Measurements from ENCODE around the gene NCBP2L.

Gene NCBP2L

DNA sequence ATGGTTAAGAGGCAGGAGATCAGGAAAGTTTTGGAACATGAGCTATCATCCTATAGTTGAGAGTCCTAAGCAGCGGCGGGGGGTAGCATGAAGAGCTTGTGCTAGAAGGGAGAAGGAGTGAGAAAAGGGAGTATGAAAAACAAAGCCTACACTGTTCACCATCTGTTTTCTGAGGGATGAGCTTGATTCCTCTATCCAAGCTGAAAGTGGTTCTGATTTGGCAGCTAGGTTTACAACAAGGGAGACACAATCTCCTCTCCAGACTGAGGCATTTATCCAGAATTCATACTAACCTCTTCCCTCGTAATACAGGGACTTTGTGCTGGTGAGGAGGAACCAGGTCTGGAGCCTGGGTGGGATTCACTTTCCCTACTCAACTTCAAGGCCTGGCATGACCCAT, 25.5 kb upstream of the NCBP2L start:
- DNase-seq (ENCODE audit: low read depth in 2 of 2, low spot score in 1 of 2): no peak

DNA sequence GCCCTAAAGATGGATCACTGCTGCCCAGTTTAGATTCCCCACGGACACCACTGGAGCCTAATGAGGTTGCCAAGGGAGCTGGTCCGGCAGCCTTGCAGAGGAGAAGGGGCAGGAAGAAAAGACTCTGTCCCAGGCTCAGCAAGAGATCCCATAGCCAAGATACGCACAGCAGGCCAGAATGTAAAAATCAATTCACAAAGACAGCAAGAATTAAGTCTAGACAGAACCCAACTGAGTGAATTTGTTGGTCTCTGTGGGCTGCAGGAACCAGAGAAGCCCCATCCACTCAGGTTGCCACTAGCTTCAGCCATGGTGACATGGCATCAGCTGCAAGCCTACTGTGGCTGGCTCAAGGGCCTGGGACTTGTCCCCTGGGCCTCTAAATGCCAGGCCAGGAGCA, 24.8 kb upstream of the NCBP2L start:
- DNase-seq (ENCODE audit: low read depth in 2 of 2, low spot score in 1 of 2): no peak

DNA sequence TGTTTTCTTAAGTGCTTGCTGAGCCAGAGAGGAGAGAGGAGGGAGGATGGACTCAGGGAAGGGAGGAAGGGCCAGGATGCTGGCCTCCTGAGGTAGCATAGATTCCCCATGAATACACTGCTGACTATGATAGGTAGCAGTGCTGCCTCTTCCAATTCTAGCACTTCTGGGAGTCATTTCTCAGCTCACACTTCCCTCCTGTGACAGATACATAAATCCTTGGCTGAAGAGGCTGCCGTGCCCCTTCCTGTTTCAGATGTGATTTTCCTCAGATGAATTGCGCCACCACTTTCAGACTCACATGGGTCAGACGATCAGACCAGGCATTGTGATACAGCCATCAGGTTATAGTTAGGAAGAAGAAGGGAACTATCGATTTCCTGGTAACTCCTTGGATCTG, 24.3 kb upstream of the NCBP2L start:
- no peak for DNase-seq (ENCODE audit: low read depth in 2 of 2, low spot score in 1 of 2)

DNA sequence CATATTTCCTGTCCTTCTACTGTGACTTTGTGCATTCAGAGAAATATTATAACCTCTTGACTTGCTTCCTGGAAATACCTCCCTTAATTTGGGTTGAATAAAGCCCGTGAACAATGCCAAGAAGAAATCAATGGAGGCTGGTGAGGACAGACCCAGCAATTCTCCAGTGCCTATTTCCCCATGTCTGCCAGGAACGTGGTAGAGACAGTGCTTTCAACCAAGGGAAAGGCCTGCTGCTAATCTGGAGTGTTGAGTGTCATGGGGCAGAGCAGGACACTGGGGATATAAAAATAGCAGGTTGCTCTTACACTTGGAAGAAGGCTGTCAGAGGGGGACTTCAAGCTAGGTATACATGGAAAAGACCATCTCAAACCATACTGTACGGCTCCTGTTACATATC, 21.8 kb upstream of the NCBP2L start:
- DNase-seq (ENCODE audit: low read depth in 2 of 2, low spot score in 1 of 2): no peak

DNA sequence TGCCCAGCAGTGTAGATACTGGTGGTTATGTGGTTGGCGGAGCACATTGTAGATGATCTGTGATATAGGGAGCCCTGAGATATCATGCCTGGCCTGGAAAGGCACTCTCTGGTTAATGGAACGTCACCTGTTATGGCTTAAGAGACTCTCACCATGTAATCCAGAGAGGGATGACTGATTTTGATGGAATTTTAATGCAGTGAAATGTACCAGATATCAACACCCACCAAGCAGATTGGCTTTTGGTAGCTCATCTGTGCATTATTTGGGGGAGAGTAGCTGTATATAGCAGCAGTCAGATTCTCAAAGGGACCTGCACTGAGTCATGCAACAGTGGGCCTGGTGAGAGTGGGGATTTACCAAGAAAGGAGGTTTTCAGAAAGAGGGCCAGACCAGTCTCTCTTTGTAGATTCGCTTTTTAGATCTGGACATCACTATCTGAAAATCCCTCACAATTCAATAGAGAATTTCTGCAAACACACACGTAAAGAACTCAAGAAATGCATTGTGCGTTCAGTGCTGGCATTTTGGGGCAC, 19.2 kb upstream of the NCBP2L start:
- no peak for DNase-seq (ENCODE audit: low read depth in 2 of 2, low spot score in 1 of 2)

DNA sequence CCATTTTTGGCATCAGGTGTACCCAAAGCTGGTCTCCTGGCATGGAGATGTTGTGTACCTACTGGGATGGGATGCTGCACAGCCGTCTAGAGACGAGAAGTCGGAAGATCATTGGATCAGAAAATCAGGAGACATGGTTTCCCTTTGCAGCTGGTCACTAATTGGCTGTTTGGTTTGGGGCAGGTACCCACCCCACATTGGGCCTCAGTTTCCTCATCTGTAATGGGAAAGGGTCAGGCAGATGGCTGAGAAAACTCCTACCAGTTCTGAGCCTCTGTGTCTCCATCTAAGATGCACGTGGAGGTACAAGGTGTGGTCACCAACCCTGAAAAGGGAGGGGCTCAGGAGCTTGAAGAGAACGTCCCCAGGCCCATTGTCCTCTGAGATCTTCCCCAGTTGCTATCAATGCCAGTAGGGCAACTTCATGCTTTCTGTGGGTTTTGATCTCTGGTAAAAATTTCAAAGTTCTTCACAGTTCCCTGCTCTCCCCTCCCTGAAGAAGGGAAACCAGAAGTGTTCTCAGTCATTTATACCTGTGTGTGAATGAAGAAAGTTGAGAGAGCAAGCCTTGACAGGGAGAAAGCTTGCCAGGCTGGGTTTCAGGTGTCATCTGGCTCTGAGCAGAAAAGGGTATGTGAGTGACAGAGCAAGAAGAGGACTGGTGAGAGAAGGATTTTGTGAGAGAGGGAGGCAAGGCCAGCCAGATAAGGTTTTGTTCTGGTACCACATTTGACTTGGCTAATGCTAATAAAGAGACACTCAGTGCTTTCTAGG, 17.0 kb upstream of the NCBP2L start:
- DNase-seq (ENCODE audit: low read depth in 2 of 2, low spot score in 1 of 2): no peak

DNA sequence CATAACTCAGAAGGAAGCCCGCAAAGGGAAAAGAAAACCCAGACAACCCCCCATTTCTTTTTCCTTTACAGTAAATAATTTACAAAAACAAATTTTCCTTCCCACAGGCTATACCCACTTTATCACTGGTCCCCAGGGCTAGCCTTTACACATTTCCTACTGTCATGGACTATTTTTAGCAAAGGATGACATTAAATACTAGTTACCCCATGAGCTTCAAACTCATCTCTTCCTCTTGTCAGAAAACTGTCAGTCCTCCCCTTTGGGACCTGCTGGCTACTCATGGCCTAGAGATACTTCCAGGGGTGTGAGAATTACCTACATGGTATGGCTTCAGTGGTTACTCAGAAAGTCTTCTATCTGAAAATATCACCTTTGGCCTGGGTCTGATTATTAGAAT, 13.9 kb upstream of the NCBP2L start:
- no peak for DNase-seq (ENCODE audit: low read depth in 2 of 2, low spot score in 1 of 2)

DNA sequence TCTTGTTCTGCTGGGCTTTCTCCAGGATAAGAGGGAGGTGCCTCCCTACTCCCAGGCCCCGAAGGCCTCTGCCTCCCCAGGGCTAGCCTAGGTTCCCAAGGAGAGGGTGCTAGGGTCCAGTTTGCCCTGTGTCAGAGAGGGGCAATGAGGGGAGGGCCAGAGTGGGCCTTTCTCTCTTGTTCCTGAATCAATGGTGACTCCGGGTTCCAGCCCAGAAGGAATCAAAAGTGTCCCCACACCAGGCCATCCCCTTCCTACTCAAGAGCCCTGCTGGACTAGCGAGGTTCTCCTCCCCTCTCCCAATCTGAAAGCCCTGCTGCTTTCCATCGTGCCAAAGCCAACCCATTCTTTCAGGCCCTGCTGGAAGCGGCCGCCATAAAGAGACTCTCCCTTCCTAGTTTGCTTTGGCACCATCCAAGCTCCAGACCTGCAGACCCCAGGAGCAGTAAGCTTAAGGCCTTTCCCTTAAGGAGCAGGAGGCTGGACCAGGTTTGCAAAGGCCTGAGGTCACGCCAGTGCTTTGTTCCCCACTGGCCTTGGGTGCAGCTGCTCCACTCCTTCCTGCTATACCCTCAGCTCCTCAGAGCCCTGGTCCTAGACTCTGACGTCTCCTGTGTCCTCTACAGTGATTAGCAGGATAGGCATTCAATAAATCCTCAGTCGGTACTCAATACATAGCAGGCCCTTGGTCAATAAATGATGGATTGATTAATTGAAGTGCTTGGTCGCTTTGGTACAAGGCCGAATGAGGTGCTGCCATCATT, 12.5 kb upstream of the NCBP2L start:
- DNase-seq (ENCODE audit: low read depth in 2 of 2, low spot score in 1 of 2): no peak

DNA sequence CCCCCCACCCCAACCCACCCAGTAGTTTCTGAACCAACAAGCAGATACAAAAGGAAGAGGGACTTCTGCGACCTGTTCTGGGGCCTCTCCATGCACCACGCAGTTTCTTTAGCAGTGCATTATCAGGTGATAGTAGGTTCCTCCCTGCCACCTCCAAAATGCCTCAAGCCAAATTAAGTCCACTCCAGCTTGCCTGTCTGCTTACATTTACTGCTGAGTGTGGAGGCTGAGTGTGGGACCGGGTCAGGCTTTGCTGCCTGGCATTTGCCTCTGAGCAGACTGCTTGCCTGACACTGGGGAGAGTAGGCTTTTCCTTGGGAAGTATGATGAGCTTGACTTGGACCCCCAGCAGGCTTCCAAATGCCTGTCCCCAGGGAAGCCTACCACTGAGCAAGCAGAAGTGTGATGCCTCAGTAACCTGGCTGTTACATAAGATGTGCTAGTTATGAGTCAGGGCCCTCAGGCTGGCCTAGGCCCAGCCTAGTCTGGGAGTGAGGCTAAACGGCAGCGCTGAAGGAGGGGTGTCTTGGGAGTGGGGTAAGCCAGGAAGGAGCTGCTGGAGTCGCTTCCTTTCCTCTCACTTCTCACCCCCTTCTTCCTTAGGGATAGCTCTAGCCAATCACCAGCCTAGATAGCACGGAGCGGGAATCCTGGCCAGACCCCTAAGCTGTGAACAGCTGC, 10.9 kb upstream of the NCBP2L start:
- no peak for DNase-seq (ENCODE audit: low read depth in 2 of 2, low spot score in 1 of 2)

DNA sequence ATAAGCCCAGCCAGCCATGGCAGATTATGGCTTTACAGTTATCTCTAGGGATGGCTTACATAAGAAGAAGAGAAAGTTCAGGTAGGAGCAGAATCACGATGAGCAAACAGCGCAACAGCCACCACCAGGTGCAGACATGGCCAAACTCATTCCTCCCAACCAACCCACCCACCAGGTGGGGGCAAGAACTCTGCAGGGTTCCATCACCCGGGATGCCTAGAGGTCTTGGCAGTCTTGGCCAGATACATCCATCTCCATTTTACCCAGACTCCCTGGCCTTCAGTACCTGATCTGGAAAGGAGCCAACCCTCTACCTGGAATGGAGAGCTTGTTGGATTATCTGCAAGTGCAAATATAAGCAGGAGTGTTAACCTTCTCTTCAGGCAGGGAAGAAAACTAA, 9.5 kb upstream of the NCBP2L start:
- DNase-seq (ENCODE audit: low read depth in 2 of 2, low spot score in 1 of 2): no peak

DNA sequence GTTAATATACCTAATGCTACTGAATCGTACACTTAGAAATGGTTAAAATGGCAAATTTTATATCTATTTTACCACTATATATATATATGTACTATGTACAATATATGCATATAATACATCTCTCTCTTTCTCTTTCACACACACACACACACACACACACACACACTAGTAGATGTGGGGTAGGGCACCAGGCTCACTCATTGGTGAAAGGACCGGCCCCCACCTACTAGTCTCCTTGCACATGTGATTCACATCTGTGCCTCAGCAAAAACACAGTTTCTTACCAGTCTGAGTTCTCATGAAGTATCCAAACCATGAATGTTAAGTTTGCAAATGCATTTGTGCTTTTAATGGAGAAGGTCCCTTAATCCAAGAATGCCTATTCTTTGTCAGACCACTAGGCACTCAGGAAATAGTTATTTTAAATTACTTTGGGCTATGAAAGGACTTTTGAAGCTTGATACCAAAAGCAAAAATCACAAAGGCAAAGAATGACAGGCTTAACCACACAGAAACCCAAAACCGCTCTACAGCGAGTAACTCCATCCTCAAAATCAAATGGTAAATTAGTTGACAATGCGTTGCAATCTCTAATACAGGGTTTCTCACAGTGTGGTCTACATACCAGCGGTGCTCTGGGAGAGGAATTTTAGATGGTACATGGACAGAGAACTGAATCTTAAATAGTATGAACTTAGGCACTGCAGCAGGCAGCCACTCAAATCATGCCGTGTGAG, 7.8 kb upstream of the NCBP2L start:
- no peak for DNase-seq (ENCODE audit: low read depth in 2 of 2, low spot score in 1 of 2)

DNA sequence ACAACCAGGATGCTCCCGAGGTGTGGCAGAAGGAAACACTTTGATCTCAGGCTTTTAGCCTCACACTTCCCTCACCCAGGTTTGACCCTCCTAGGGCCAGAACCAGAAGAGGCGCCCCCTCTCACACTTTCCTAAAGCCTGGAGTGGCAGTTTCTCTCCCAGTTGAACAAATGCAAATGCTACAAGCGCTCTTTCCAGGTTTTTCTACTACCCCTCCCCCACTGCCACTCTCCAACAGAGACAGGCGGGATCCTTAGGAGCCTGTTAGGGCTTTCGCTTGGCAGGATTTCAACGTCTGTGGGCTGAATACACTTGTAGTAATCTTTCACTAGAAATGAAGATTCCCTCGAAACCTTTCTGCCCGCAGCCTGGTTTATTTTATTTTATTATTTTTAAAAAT, 4.3 kb upstream of the NCBP2L start:
- DNase-seq (ENCODE audit: low read depth in 2 of 2, low spot score in 1 of 2): no peak

DNA sequence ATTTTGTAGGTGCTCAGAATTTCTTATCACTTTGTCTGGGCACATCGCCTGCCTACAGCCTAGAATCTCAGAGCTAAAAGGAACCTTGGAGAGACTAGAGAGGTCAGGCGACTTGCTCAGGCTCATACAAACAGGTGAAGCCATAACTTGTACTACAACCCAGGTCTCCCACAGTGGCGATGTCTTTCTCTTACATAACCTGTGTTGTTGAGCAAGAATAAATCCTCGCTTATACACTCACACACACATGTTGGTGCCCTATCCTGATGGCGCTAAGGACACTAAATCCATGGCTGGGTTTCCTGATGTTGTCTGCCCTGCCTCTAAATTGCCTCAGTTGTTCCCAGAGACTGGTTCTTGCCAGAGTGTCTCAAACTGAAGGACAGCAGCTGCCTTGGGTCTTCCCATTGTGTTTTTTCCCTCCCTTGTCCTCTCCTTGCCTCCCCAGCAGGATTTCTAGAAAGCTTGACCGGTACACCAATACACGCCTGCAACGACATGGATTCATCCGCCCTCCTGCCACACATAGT, 3.6 kb upstream of the NCBP2L start:
- DNase-seq (ENCODE audit: low read depth in 2 of 2, low spot score in 1 of 2): no peak

DNA sequence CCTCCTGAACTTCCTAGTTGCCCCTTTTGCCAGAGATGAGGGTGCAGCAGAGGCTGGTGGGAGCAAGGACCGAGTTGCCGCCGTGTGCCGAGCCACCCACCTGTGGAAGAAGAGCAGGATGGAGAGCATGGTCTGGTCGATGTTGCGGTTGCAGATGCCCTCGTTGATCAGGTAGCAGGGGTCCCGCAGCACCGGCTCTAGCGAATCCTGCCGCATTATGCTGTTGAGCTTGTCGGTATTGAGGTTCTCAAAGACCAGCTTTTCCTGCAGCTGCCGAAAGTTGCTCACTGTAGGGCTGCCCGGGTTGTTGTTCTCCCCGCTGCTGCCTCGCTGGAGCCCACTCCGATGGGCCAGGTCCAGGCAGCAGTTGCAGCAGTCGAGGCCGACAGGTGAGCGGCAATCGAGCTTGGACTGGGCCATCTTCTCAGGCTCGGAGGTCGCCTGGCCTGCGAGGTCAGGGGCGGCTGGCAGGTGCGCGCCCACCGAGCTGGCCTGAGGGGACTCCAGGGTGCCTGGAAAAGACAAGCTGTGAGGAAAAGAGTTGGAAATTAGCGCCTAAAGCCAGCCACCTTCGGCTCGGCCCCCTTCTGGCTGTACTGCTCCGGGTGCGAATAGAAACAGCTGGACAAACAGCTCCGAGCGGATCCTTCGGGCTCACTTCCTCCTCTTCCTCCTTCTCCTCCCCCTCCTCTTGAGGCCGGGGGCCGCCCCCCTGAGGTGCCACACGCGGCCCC, 2.4 kb upstream of the NCBP2L start:
- DNase-seq (ENCODE audit: low read depth in 2 of 2, low spot score in 1 of 2): no peak

DNA sequence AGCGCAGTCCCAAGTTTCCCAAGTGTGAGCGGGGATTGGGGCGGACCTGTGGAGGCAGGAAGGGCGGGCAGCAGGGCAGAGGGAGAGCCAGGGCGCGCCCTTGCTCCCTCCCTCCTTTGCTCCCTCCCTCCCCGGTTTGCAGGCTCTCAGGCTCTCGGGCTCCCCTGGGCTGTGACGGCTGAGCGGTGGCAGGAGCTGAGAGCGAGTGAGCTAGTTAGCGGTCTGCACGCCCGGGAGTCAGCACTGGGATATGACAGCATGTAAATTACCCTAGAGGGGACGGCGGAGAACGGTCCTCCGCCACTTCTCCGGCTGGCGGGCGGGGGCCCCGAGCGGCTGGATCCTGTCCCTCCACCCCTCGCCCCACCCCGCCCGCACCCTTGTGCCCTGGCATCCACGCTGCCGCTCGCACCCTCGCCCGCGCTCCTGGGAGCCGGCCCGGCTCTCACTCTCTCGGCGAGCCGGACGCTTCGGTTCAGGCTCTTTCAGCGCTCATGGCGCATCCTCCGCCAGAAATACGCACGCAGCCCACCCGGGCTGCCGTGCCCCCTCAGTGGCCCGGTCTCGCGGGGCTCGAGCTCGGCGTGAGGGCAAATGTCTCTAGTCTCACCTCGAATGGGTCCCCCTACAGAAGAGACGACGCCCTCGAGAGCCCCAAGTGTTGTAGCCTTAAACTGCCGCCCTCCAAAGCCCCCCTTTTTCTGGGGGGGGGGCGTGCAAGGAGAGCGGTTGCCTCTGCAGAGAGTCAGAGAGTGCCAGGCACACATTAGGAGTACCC, 1.6 kb upstream of the NCBP2L start, which contains the start of gene TSC22D3:
TSS of gene TSC22D3 (minus strand) at position 54 of the 778 bp plus-strand sequence. CDS start 368 bp downstream, outside the sequence.
- DNase-seq (ENCODE audit: low read depth in 2 of 2, low spot score in 1 of 2): no peak

DNA sequence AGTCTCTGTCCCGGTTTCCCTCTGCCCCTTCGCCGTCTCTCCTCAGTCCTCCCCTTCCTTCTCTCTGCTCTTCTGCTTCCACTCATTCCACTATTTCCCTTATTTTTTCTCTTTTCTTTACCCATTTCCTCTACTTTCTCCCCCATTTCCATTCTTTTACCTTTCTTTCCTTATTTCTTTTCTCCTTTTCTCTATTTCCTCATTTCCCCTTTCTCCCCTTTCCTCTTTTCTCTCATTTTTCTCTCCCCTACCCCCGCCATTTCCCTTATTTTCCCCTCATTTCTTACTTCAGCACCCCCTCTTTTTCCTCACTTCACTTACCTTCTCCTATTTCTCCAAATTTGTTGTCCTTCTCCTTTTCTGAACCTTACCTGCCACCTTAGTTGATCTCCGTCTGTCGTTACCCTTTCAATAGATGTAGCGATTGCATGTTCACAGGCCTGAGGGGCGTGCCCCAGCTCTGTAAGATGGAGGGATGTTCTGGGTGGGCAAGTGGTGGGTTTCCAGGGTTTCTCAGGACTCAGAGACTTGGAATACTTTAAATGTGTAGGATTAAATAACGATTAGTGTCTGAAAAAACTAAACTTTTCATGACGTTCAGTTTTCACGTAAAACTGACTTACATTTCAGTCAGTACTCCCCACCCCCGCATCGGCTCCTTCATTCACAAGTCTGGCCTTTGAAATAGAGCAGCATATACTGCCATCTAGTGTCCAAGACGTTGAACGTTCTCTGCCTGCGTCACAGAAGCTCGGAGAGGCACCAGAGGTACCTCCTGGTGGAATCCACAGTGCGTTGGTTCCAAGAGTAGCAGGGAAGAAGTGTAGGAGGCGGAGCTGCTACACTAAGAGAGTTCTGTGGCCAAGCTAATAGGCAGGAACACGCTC, 641 bp upstream of the NCBP2L start:
- DNase-seq (ENCODE audit: low read depth in 2 of 2, low spot score in 1 of 2): peak; percentile 43 to 59

DNA sequence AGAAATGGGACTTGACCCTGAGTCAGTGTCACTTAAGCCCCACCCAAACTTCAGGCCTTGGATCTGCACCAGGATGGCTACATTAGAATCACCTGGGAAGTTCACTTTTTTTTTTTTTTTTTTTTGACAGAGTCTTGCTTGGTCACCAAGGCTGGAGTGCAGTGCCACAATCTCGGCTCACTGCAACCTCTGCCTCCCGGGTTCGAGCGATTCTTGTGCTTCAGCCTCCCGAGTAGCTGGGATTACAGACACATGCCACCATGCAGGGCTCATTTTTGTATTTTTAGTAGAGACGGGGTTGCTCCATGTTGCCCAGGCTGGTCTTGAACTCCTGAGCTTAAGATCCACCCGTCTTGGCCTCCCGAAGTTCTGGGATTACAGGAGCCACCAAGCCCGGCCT, 3.0 kb downstream of the NCBP2L start:
- no peak for DNase-seq (ENCODE audit: low read depth in 2 of 2, low spot score in 1 of 2)

DNA sequence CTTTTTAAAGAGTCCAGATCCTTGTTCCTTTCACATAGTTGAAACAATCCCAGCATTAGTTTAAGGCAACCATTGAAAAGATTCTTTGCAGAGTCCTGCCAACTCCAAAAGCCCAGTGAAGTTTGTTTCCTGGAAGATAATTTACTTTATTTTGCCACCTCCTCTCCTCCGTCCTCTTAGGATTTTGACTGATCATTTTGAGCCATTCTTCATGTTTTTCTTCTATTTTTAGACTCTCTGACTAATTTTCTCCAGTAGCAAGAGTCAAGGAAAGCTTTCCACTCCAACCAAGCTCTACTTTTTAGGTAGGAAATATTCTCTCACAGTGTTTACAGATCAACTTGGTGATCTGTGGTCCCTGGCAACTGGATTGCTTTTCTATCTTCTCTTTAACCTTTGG, 10.3 kb downstream of the NCBP2L start:
- no peak for DNase-seq (ENCODE audit: low read depth in 2 of 2, low spot score in 1 of 2)

Measured in stimulated activated CD8-positive, alpha-beta memory T cell treated with anti-CD3 and anti-CD28 coated beads, Interleukin-4, amount 100 ng/mL, for 4 hours (primary cell).